Spleen (tissue), 7 donors: Measurements from ENCODE around the gene GYPB.
"Not testable (repeated sequence)": the region's sequence is repeated elsewhere in the genome, so short reads cannot be mapped to it uniquely, and the experiment has no call there.

Experiments used
- CTCF ChIP-seq, 11 experiments: fragments of 200-600 bp in 7 of 11; fragments of 450-650 bp in 4 of 11; sonication (generic) in 4 of 11; IDR thresholded peaks in 8 of 11; conservative IDR thresholded peaks in 3 of 11; 1 replicate in 7 of 11; 2 replicates in 4 of 11; pipeline versions ENCODE4 v1.4.0 to v1.8.0; 2016 to 2021; ENCODE audit warnings: antibody characterized with exemption in 11 of 11, inconsistent platforms in 4 of 11, mild to moderate bottlenecking in 1 of 11
- POLR2A ChIP-seq, 3 donors: fragments of 450-650 bp; IDR thresholded peaks; one replicate each; pipeline ENCODE4 v1.5.1; 2017; ENCODE audit warnings: antibody characterized with exemption in 3 of 3, mild to moderate bottlenecking in 1 of 3
- POLR2AphosphoS5 ChIP-seq, 3 donors: sonication (generic); formaldehyde crosslinking; IDR thresholded peaks; one replicate each; pipeline ENCODE4 v1.5.1; 2017; ENCODE audit warnings: antibody characterized with exemption in 3 of 3
- donor health status: DM: no; HTN: no; CAD: no; lungs with moderate emphysema.
- donor health status: DM: no; HTN: no; CAD: no.
- donor health status: DM: no; HTN: no; CAD: no.

DNA sequence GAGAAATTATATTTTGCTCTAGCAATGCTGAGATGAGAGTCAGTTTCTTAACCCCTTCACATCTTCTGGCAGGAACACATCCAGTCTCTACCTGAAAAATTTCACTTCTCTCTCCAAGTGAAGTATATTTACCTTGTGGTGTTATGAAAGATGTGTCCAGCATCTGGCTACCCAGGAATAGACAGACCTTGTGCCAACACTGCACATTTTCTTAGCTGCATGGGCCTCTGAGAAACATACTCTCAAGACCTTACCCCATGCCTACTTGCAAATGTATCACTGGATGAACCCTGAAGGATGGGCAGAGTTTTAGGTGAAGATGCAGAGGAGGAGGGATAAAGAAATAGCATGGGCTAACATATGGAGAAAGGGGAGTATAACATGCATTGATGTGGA lies 13.6 kb downstream of the GYPB start:
- not testable (repeated sequence) for TF ChIP-seq POLR2A (IDR thresholded peaks at IDR 0.05); CTCF (IDR thresholded peaks at IDR 0.05 in 8 of 11, conservative IDR thresholded peaks at IDR 0.05 in 3 of 11); POLR2AphosphoS5 (IDR thresholded peaks at IDR 0.05)
